ENCODE results near the gene FEM1C. TPM values are rescaled to one million over a fixed set of nuclear protein-coding genes. Genes with fewer than 3 reads are reported as not detected.

Gene FEM1C
- polyA plus RNA-seq, 1 experiment, result 4.5 TPM

DNA sequence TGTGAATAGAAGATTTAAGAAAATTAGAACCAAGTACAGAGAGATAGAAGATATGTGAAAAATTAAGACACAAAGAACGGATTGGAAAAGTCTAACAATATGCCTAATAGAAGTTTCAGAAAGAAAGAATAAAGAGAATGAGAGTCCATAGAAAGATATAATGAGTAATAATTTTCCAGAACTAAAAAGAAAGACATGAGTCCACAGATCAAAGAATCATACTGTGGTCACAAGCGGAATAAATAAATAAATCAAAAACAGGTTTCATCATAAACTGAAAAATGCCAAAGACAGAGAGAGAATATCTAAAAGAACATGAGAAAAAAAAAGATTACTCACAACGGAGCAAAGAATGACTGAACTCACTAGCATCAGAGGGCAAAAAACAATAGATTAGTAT is 32.9 kb downstream of the FEM1C start:
- CTCF ChIA-PET, result interaction anchor here (1.2 kb wide), 1 partner anchor 39 kb away, joined by 3 read pairs; no protein-coding TSS in a partner anchor
- H3K36me3 ChIP-seq (ENCODE audit: control insufficient read depth, insufficient read depth, low read length), result no peaks in the 10 kb centered on the region
- no peak for TF ChIP-seq CTCF (IDR thresholded peaks at IDR 0.05; ENCODE audit: insufficient read depth, low read depth, low read length)

GRCh38 chr5:115510145-115510645 is 34.4 kb downstream of the FEM1C start:
- CTCF ChIA-PET, result interaction anchor here (0.6 kb wide), 1 partner anchor 8 kb away, joined by 3 read pairs; no protein-coding TSS in a partner anchor
- H3K4me3 ChIP-seq (ENCODE audit: low read depth, low read length), result no peak overlapping the region

More for the DNA sequence above, 32.9 kb downstream of the FEM1C start:
- no peak overlapping the region for H3K4me3 ChIP-seq (ENCODE audit: low read depth, low read length)
- POLR2A ChIA-PET, result no interaction called here
- H3K27me3 ChIP-seq (ENCODE audit: control insufficient read depth, insufficient read depth, low read length), result no peaks in the 10 kb centered on the region
- no peak for DNase-seq (ENCODE audit: low read depth)

GRCh38 chr5:115509547-115509946 is 35.0 kb downstream of the FEM1C start:
- H3K36me3 ChIP-seq (ENCODE audit: control insufficient read depth, insufficient read depth, low read length), result no peaks in the 10 kb centered on the region
- ChIA-PET CTCF (no interaction called here), POLR2A (interaction anchor here (0.5 kb wide), 1 partner anchor 12 kb away, joined by 4 read pairs; no protein-coding TSS in a partner anchor)
- no peak for DNase-seq (ENCODE audit: low read depth)
- no peak overlapping the region for H3K4me3 ChIP-seq (ENCODE audit: low read depth, low read length)
- H3K27me3 ChIP-seq (ENCODE audit: control insufficient read depth, insufficient read depth, low read length), result no peaks in the 10 kb centered on the region
- TF ChIP-seq CTCF (IDR thresholded peaks at IDR 0.05; ENCODE audit: insufficient read depth, low read depth, low read length), result no peak

More at GRCh38 chr5:115510145-115510645, 34.4 kb downstream of the FEM1C start:
- no peaks in the 10 kb centered on the region for H3K27me3 ChIP-seq (ENCODE audit: control insufficient read depth, insufficient read depth, low read length)
- no peak for TF ChIP-seq CTCF (IDR thresholded peaks at IDR 0.05; ENCODE audit: insufficient read depth, low read depth, low read length)
- DNase-seq (ENCODE audit: low read depth), result no peak
- POLR2A ChIA-PET, result no interaction called here
- no peaks in the 10 kb centered on the region for H3K36me3 ChIP-seq (ENCODE audit: control insufficient read depth, insufficient read depth, low read length)

DNA sequence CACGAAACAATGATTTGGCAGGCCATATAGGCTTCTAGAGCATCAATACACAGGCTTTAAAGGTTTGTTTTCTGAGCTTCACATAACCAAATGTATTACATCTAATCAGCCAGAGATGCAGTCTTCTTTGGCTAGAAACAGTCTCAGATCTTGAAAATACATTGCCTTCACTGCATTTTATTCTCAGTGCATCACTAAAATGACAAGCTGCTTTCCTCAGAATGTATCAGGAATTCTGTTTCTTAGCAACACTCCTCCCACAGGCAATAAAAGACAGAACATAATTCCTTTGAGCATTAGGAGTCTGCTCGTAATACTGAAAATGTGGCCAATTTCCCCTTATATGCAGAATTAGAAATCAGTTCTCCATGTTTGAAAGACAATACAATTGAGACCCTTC is 36.9 kb downstream of the FEM1C start:
- ChIA-PET CTCF (interaction anchor here (0.8 kb wide), 1 partner anchor 48 kb away, joined by 4 read pairs; no protein-coding TSS in a partner anchor), POLR2A (interaction anchor here (0.9 kb wide), 1 partner anchor 37 kb away, joined by 3 read pairs; the partner anchor contains the start of gene FEM1C)
- Histone ChIP-seq H3K27me3 (ENCODE audit: control insufficient read depth, insufficient read depth, low read length) (no peaks in the 10 kb centered on the region), H3K4me3 (ENCODE audit: low read depth, low read length) (no peak overlapping the region), H3K36me3 (ENCODE audit: control insufficient read depth, insufficient read depth, low read length) (no peaks in the 10 kb centered on the region)
- TF ChIP-seq CTCF (IDR thresholded peaks at IDR 0.05; ENCODE audit: insufficient read depth, low read depth, low read length), result no peak
- DNase-seq (ENCODE audit: low read depth), result peak; percentile 70

DNA sequence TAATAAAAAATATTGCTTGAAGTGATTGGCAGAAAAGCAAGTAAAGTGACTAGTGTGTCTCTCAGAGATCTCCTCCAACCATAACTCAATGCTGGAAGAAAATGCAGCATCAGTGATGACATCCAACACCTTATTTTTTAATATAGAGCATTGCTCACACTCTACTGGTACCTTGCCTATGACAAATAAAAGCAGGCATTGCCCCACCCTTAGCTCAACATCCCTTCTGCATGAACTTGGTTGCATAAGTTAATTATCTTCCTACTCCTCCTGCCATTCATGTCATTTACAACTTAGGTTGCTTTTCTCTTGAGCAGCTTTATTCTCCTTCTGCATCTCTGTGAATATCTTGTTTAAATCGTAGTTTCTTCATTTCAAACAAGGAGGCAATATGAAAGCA is 41.2 kb downstream of the FEM1C start:
- H3K4me3 ChIP-seq (ENCODE audit: low read depth, low read length), result no peak overlapping the region
- ChIA-PET POLR2A (no interaction called here), CTCF (no interaction called here)
- no peak for TF ChIP-seq CTCF (IDR thresholded peaks at IDR 0.05; ENCODE audit: insufficient read depth, low read depth, low read length)
- DNase-seq (ENCODE audit: low read depth), result no peak
- no peaks in the 10 kb centered on the region for H3K36me3 ChIP-seq (ENCODE audit: control insufficient read depth, insufficient read depth, low read length)
- no peaks in the 10 kb centered on the region for H3K27me3 ChIP-seq (ENCODE audit: control insufficient read depth, insufficient read depth, low read length)
